Activated CD4-positive, alpha-beta T cell treated with anti-CD3 and anti-CD28 coated beads, Interleukin-2, amount 50 U/mL, for 48 hours (primary cell): Measurements from ENCODE around the gene PTP4A2.
"Not testable (repeated sequence)": the region's sequence is repeated elsewhere in the genome, so short reads cannot be mapped to it uniquely, and the experiment has no call there.

Source experiments
- DNase-seq, 2 experiments: peaks; one replicate each; pipeline ENCODE4 v3.0.0-alpha.2; 2020

Gene PTP4A2

DNA sequence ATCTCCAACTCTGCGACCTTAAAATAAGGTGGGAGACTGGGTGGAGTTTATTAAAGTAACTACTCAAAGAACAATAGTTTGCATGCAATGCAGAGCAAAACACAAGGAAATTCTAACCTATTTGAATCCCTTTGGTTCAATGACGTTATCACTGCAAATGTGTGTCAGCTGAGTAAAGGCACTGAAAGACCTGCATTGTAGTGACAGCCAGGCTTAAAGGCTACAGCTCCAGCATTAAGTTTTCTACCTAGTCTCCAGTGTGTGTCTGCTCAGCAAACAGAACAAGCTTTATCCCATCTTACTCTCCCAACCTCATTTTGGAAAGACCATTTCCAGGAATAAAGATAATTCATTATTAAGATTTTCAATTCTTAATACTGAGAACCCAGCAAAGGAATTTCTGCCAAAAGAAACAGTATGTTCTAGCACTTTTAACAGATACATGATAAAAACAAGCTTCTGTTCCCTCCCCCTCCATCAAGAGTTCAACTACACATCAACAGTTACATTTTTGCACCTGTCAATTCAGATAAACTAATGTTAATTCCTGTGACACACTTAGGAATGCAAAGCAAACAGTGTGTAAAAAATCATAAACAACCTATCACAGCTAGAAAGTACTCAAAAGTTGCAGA is 14.2 kb downstream of the PTP4A2 start:
- DNase-seq, result no peak

GRCh38 chr1:31920956-31921355 is 17.2 kb downstream of the PTP4A2 start:
- no peak for DNase-seq

DNA sequence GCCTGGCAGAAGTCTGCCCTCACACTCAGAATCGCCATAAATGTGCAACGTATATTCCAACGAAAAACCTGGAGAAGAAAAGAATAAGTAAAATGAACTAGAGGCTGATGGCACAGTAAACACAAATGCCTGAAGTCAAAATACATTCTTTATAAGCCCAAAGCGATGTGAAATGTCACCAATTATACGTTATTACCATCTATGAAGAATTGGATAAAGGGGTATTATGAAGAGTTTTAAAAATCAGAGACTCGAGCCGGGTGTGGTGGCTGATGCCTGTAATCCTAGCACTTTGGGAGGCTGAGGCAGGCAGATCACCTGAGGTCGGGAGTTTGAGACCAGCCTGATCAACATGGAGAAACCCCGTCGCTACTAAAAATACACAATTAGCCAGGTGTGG is 18.6 kb downstream of the PTP4A2 start:
- DNase-seq, result no peak

DNA sequence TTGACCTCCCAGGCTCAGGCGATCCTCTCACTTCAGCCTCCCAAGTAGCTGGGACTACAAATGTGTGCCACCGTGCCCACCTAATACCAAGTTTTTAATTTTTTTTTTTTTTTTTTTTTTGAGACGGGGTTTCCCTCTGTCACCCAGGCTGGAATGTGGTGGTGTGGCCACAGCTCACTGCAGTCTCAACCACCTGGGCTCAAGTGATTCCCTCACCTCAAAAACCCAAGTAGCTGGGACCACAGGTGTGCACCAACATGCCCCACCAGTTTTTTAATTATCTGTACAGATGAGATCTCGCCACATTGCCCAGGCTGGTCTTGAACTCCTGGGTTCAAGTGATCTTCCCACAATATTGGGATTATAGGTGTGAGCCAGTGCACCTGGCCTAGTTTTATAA is 22.7 kb downstream of the PTP4A2 start:
- DNase-seq, result no peak

GRCh38 chr1:31913968-31914367 is 24.2 kb downstream of the PTP4A2 start:
- DNase-seq, result no peak

GRCh38 chr1:31912839-31913239 is 25.3 kb downstream of the PTP4A2 start:
- no peak for DNase-seq

DNA sequence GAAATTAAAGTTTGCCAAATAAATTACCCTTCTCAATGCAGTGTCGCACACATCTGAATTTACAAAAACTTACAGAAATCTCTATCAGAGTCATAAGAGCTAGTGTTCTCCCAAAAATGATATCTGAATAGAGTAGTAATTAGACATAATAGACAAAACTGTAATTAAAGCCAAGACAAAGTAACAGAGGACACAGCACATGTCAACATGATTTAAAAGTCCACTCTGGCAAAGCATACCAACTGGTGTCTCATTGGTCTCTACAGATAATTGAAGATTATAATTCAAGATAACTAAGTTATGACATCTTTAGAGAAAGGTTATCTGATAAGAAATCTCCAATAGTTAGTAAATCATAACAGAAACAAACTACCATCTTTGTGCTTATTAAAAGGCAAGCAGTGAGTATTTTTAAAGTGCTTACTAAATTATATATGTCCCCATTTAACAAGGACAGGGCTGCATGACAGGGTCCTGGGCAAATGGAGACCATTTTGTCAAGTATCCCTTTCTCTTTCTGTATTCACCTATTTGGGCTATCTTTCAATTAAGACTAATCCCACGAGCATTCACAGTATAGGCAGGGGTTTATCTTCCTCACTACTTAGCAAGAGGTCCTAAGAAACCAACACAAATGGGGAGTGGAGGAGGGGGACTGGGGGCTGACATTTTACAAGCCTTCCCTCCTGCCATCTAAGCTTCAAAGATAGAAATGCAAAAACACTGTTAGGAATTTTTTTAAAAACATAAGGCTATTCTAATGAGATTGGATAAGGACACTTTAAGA is 26.0 kb downstream of the PTP4A2 start:
- DNase-seq, result no peak

- no peak for DNase-seq
Observed at GRCh38 chr1:31910933-31911332, 27.2 kb downstream of the PTP4A2 start.

DNA sequence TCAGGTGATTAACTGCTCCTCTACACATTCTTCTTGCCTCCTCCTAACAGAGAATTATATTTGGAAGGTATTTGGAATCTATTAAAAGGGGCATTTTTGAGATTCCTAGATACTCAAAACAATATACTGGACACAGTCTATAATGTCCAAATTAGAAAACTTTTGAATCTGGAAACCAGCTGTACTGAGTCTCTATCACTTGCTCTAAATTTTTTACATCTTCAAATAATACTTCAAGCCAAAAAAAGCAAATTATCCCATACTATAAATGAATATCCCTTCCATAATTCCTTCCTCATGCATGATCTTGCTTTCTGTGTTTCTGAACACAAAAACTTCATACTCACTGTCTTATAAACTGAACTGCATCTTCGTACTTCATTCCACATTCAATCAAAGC is 28.5 kb downstream of the PTP4A2 start:
- no peak for DNase-seq

GRCh38 chr1:31906557-31906956 is 31.6 kb downstream of the PTP4A2 start:
- no peak for DNase-seq

DNA sequence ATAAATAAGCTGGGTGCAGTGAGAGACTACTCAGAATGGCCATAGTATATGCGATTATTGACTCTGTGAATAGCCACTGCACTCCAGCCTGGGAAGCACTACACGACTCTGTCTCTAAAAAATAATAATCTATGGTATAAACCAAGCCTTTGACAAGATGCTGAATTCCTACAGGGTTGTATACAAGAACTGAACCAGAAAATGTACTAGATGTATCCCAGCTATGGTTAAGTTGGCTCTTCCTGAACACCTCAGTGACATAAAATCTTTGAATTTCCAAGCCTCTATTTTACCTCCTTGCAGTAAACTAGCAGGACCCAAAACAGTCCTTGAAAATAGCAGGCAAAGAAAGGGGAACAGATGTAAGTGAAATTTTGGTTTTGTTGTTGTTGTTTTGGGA is 32.5 kb downstream of the PTP4A2 start:
- DNase-seq, result no peak

DNA sequence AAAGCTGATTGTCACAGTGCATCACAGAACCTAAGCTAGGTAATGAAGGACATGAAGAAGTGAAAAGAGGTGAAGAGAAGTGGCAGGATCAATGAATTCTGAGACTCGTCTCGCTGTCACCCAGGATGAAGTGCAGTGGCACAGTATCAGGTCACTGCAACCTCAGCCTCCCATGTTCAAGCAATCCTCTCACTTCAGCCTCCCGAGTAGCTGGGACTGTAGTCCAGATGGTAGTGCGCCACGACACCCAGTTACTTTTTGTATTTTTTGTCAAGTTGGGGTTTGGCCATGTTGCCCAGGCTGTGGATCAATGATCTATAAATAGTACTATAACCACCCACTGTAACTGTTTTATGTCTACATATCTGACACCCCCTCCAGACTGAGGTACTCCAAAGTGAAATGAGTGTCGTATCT is 33.1 kb downstream of the PTP4A2 start:
- DNase-seq, result no peak

DNA sequence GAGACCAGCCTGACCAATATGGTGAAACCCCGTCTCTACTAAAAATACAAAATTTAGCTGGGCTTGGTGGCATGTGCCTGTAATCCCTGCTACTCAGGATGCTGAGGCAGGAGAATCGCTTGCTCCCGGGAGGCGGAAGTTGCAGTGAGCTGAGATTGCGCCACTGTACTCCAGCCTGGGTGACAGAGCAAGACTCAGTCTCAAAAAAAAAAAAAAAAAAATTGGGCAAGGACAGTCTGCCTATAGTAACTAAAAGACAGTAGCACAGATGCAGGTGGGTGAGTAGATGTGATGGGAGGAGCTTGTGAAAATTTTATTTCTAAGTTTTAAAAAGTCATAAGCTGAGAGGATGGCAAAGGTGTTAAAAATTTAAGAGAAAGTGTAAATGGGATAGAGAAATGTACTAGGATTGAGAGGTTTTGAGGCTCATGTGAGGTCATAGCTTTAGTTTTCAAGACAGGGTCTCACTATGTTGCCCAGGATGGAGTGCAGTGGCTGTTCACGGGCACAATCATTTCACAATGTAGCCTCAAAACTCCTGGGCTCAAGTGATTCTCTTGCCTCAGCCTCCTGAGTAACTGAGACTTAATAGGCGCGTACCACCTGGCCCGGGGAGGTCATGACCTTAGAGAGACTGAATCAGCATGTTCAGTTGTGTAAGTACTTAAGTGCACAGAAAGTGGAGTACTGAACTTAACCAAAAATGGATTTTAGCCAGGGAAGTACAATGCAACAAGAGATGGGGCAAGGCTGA is 33.7 kb downstream of the PTP4A2 start:
- no peak for DNase-seq

- DNase-seq, result no peak
Observed at GRCh38 chr1:31902510-31902860, 35.7 kb downstream of the PTP4A2 start.

GRCh38 chr1:31901838-31902509 is 36.2 kb downstream of the PTP4A2 start:
- no peak for DNase-seq

GRCh38 chr1:31900790-31901189 is 37.4 kb downstream of the PTP4A2 start:
- no peak for DNase-seq

GRCh38 chr1:31897526-31898100 is 40.6 kb downstream of the PTP4A2 start:
- DNase-seq, result no peak

DNA sequence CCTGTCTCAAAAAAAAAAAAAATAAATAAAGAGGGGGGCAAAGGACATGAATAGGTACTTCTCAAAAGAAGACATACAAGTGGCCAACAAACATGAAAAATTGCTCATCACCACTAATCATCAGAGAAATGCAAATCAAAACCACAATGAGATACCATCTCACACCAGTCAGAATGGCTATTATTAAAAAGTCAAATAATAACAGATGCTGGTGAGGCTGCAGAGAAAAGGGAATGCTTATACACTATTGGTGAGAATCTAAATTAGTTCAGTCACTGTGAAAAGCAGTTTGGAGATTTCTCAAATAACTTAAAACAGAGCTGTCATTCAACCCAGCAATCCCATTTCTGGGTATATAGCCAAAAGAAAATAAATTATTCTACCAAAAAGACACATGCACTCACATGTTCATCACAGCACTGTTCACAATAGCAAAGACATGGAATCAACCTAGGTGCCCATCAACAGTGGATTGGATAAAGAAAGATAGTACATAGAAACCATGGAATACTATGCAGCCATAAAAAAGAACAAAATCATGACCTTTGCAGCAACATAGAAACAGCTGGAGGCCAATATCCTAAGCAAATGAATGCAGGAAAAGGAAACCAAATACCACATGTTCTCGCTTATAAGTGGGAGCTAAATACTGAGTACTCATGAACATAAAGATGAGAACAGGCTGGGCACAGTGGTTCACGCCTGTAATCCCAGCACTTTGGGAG is 42.5 kb downstream of the PTP4A2 start:
- not testable (repeated sequence) for DNase-seq

DNA sequence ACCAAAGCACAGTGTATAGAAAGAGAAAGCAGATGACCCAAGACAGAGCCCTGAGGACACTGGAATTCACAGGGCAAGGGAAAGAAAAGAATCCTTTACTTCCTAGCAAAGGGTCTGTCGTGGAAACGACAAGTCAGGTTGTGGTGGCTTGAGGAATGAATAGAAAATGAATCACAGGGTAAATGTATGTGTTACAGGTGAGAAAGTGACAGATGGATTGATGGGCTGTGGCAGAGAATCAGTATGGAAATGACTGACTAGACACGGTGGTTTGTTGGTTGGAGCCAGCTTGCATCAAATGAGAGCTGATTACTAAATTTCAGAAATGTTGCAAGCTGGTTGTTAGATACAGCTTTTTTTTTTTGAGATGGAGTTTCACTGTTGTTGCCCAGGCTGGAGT is 46.9 kb downstream of the PTP4A2 start:
- DNase-seq, result peak; percentile 40 to 59

DNA sequence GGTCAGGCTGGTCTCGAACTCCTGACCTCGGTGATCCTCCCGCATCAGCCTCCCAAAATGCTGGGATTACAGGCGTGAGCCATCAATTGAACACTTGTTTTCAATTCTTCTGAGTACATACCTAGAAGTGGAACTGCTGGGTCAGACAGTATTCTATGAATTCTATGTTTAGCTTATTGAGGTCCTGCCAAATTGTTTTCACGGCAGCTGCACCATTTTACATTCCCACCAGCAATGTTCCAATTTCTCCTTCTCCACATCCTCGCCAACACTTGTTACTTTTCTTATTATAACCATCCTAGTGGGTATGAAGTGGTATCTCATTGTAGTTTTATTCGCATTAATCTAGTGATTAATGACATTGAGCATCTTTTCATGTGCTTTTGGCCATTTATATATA is 49.9 kb downstream of the PTP4A2 start:
- no peak for DNase-seq

- DNase-seq, result no peak
Observed at GRCh38 chr1:31886866-31887265, 51.3 kb downstream of the PTP4A2 start.

DNA sequence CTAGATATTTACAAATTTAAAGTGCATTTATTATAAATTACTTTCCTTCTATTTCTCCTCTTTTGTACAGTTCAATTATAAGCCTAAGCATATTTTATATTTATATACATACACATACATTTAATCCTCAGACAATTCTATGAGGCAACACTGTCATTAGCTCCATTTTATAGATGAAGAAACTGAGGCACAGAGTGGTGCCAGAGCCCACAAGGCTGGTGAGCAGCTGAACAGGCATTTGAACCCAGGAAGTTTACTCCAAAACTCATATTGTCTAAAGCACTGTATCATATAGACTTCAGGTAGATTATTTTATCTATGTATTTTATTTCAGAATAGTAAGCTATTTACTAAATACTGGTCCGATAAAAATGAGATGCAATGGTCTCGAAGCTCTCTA is 52.3 kb downstream of the PTP4A2 start:
- no peak for DNase-seq
